GM19328 (cell line): Measurements from ENCODE around the gene ESRRA.

ENCODE experiments used
- ATAC-seq: cut with Tn5 transposase; IDR thresholded peaks from one replicate; pipeline ENCODE4 v1.9.1; 2021; ENCODE audit warnings: mild to moderate bottlenecking, moderate library complexity; ENCODE audit not compliant: unreplicated experiment

ESRRA gene

DNA sequence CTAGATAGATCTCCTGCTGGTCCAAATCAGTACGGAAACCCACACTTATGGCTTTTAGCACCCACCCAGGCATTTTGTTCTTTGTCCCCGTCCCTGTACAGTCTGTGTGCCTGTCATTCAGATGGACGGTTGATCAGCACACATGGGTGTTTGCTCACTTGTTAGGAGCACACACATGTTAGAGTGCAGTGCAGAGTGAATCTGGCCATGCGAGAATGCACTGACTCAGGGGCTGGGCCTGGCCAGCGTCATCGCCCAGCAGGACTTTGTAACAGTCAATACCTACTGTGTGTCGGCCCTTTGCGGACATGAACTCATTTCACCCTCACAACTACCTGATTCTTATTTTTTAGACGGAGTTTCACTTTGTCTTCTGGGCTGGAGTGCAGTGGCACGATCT lies 57.0 kb downstream of the ESRRA start:
- no peak for ATAC-seq

GRCh38 chr11:64364435-64364834 lies 59.1 kb downstream of the ESRRA start:
- ATAC-seq, result no peak

GRCh38 chr11:64364911-64365310 lies 59.6 kb downstream of the ESRRA start:
- no peak for ATAC-seq
